A172 (cell line): ENCODE results near the gene PDE4B. TPM values are rescaled to one million over a fixed set of nuclear protein-coding genes. Genes with fewer than 3 reads are reported as not detected.
A peak's percentile ranks its signal among the peaks of the same experiment; 100 is the strongest.

ENCODE experiments used
- DNase-seq: peaks from one replicate; pipeline ENCODE4 v3.0.0-alpha.2; 2015; ENCODE audit warnings: low spot score
- total RNA-seq: library from RNA; depleted of rRNA; stranded (reverse); fragments of >200 nt; shearing (Covaris generic); gene quantifications from 2 replicates; pipeline ENCODE4 v1.2.3, GENCODE V29; 2014

PDE4B gene
- total RNA-seq, 1 experiment from 2014 or later, result not detected

- no peak for DNase-seq
Observed at GRCh38 chr1:66359815-66360214, 567.1 kb downstream of the PDE4B start.

GRCh38 chr1:66360285-66360724 is 567.6 kb downstream of the PDE4B start:
- no peak for DNase-seq

- no peak for DNase-seq
Observed at GRCh38 chr1:66364578-66365391, 572.1 kb downstream of the PDE4B start.

GRCh38 chr1:66365635-66366034 is 572.9 kb downstream of the PDE4B start:
- DNase-seq, result no peak

GRCh38 chr1:66366634-66367033 is 573.9 kb downstream of the PDE4B start:
- DNase-seq, result no peak

GRCh38 chr1:66367369-66367768 is 574.7 kb downstream of the PDE4B start:
- DNase-seq, result no peak

GRCh38 chr1:66368261-66368660 is 575.6 kb downstream of the PDE4B start:
- no peak for DNase-seq

- no peak for DNase-seq
Observed at GRCh38 chr1:66370462-66370971, 577.8 kb downstream of the PDE4B start.

GRCh38 chr1:66371233-66372005 is 578.7 kb downstream of the PDE4B start:
- peak; percentile 32 for DNase-seq

GRCh38 chr1:66372522-66373101 is 579.9 kb downstream of the PDE4B start:
- no peak for DNase-seq

GRCh38 chr1:66373157-66373591 is 580.5 kb downstream of the PDE4B start:
- DNase-seq, result no peak

GRCh38 chr1:66374148-66374547 is 581.5 kb downstream of the PDE4B start:
- DNase-seq, result no peak

GRCh38 chr1:66374561-66375111 is 581.9 kb downstream of the PDE4B start:
- DNase-seq, result peak; percentile 83

- no peak for DNase-seq
Observed at GRCh38 chr1:66375125-66375524, 582.4 kb downstream of the PDE4B start.

GRCh38 chr1:66380452-66381212 is 587.9 kb downstream of the PDE4B start:
- DNase-seq, result no peak

- no peak for DNase-seq
Observed at GRCh38 chr1:66381621-66382275, 589.1 kb downstream of the PDE4B start.

GRCh38 chr1:66383168-66383567 is 590.5 kb downstream of the PDE4B start:
- no peak for DNase-seq

GRCh38 chr1:66383611-66384010 is 590.9 kb downstream of the PDE4B start:
- no peak for DNase-seq

- DNase-seq, result no peak
Observed at GRCh38 chr1:66384258-66384921, 591.7 kb downstream of the PDE4B start.

GRCh38 chr1:66386712-66387111 is 594.0 kb downstream of the PDE4B start:
- DNase-seq, result no peak
